DMS53 treated with DMSO at 0.1 percent for 48 hours (cell line): ENCODE data around the gene MUC2.

Experiments used
- DNase-seq: peaks from one replicate; lab custom pipeline; 2025; ENCODE audit not compliant: unreplicated experiment; lab: John Stamatoyannopoulos, UW

The MUC2 gene

GRCh38 chr11:1086171-1087102 lies 11.8 kb downstream of the MUC2 start:
- no peak for DNase-seq

DNA sequence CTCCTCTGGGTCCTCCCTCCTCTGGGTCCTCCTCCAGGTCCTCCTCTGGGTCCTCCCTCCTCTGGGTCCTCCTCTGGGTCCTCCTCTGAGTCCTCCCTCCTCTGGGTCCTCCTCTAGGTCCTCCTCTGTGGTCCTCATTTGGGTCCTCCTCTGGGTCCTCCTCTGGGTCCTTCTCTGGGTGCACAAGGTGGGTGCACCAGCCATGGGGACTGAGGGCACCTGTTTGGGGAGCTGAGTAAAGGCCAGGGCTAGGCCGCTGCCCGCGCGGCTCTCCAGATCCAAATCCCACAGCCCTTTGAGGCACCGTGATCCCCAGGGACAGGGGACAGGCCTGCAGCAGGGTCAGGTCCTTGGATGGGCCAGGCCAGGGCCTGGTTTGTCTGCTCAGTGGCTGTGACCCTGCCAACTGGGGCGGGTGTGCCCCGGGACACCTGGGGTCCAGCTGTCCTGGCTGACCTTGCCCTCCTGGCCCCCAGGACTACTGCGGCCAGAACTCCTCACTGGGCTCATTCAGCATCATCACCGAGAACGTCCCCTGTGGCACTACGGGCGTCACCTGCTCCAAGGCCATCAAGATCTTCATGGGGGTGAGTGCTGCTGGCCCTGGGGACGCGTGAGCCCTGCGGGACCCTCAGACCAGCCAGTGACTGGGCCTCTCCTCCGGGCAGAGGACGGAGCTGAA lies 12.7 kb downstream of the MUC2 start:
- no peak for DNase-seq

GRCh38 chr11:1087961-1088926 lies 13.6 kb downstream of the MUC2 start:
- no peak for DNase-seq

DNA sequence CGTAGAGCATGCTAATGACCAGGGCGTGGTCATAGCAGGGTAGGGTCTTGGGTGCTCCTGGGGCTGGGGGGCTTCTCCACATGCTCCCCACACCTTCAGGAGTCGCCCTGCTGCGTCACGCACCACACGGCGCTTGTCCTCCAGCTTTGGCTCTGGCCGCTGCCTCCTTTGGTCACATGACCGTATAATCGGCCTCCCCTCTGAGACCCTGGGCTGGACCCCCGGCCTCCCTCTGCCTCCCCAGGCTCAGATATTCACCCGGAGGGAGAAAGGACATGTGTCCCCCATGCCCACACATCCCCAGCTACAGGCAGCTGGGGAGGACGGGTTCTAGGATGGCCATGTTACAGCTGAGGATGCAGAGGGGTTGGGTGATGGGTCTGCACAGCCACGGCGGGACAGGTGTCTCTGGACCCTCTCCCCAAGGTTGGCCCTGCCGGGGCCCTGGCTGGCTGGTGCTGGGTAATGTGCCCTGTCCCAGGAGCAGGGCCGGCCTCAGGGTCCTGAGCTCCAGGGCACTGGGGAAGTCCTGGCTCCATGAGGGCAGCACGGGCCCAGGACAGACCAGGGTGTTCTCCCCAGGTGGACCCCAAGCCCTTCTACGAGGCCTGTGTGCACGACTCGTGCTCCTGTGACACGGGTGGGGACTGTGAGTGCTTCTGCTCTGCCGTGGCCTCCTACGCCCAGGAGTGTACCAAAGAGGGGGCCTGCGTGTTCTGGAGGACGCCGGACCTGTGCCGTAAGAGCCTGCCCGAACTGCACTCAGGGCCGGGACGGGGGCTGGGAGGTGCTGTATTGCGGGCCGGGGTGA lies 14.5 kb downstream of the MUC2 start:
- no peak for DNase-seq

DNA sequence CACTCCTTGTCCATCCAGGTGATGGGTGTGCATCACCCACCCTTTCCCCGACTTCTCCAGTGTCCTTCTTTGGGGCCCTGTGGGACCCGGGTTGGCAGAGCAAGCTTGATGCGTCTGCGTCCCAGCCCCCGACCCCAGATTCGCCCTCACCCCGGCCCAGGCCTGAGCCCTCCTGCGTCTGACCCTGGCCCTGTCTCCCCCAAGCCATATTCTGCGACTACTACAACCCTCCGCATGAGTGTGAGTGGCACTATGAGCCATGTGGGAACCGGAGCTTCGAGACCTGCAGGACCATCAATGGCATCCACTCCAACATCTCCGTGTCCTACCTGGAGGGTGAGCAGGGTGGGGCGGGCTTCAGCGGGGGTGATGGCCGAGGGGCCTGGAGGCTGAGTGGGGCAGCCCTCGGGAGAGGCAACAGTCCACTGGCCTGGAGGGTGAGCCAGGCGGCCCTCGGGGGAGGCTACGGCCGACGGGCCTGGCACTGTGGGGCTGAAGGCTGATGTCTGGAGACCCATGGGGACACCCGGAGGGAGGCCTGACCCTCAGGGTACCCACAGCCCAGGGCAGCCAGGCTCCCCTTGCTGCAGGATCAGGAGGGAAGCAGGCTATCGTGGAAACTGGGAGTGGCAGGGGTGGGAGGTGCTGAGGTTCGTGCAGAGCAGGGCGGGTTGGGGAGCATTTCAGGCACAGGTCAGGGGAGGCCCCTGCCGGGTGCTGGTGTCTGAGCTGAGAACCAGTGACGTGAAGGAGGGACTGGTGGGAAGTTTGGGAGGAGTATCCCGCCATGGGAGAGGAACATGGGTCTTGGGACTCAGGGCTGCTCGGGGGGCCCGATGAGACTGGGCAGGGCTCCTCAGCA lies 15.3 kb downstream of the MUC2 start:
- no peak for DNase-seq

DNA sequence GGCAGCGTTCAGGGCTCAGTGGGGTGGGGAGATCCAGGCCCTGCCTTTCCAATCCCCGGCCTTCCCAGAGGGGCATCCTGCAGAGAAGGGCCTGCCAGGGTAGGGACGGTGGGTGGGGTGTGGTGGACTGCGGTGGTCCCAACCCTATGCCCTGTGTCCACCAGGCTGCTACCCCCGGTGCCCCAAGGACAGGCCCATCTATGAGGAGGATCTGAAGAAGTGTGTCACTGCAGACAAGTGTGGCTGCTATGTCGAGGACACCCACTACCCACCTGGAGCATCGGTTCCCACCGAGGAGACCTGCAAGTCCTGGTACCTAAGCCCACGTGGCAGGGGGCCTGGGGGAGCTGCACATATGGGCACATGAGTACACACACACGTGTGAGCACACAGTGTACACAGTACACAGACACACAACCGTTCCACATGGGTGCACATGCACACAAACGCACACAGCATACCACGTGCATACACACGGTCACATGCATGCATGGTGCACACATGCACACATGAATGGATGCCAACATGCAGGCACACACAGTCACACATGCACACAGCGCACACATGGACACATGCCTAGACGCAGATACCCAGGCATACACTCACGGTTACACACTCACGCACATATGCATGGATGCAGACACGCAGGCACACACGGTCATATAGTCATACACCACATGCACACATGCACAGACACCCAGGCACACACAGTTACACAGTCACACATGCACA lies 16.1 kb downstream of the MUC2 start:
- no peak for DNase-seq

DNA sequence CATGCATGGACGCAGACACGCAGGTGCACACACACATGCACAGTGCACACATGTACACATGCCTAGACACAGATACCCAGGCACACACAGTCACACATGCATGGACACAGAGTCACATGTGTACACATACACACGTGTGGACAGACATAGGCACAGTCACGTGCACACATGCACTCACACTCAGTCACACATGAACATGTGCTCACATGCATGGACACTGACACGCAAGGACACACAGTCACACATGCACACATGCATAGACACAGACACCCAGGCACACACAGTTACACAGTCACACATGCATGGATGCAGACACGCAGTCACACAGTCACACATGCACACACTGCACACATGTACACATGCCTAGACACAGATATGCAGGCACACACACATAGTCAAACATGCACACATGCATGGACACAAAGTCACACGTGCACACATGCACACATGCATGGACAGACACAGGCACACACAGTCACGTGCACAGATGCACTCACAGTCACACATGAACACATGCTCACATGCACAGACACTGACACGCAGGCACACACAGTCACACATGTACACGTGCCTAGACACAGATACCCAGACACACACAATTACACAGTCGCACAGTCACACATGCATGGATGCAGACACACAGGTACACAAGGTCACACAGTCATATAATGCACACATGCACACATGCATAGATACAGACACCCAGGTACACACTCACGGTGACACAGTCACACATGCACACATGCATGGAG lies 16.8 kb downstream of the MUC2 start:
- no peak for DNase-seq

GRCh38 chr11:1092145-1092670 lies 17.5 kb downstream of the MUC2 start:
- no peak for DNase-seq

- DNase-seq: no peak
Measured at GRCh38 chr11:1092919-1093318, 18.2 kb downstream of the MUC2 start.

DNA sequence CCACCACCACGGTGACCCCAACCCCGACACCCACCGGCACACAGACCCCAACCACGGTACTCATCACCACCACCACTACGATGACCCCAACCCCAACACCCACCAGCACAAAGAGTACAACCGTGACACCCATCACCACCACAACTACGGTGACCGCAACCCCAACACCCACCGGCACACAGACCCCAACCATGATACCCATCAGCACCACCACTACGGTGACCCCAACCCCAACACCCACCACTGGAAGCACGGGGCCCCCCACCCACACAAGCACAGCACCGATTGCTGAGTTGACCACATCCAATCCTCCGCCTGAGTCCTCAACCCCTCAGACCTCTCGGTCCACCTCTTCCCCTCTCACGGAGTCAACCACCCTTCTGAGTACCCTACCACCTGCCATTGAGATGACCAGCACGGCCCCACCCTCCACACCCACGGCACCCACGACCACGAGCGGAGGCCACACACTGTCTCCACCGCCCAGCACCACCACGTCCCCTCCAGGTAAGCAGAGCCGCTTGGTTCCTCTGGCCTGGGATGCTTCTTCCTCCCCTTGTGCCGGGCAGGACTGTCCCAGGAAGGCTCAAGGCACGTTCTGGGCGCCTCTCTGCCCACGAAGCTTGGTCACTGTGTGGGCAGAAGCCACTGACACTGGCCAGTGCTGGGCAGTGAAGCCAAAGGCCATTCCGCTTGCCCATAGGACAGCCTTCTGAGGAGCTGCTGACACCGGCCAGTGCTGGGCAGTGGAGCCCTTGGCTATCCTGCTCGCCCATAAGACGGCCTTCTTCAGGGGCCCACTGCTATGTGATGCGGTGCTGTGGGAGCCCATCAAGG lies 25.1 kb downstream of the MUC2 start:
- DNase-seq: no peak

- no peak for DNase-seq
Measured at GRCh38 chr11:1100417-1101245, 26.0 kb downstream of the MUC2 start.

- DNase-seq: no peak
Measured at GRCh38 chr11:1101318-1102089, 26.8 kb downstream of the MUC2 start.

DNA sequence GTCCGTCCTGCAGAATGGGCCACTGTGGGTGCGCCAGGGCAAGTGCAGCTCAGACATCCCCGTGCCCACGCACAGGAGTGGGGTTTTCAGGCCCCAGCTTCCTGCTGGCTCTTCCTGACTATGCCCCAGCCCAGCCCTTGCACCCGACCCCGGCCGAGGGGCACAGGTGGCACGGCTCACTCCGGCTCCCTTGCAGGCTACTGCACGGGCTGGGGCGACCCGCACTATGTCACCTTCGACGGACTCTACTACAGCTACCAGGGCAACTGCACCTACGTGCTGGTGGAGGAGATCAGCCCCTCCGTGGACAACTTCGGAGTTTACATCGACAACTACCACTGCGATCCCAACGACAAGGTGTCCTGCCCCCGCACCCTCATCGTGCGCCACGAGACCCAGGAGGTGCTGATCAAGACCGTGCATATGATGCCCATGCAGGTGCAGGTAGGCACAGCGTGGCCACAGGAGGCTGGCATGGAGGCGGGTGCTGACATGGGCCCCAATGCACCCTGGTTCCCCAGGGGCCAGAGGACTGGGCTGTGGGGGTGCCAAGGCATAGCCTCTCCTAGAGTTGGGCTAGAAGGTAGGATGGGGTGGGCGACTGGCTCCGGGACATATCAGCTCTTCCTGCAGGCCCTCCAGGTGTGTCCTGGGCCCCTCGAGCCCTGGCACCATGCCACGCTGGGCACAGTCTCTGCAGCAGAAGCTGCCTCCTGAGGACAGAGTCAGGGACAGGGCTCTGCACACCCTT lies 27.7 kb downstream of the MUC2 start:
- no peak for DNase-seq

- DNase-seq: no peak
Measured at GRCh38 chr11:1102996-1103395, 28.3 kb downstream of the MUC2 start.
